HEK293T (cell line): ENCODE measurements around the gene INPP5A.

ENCODE experiments used
- FOXA1 ChIP-seq: fragments of 450-650 bp; IDR thresholded peaks from 2 replicates; pipeline ENCODE4 v1.6.1; 2016; ENCODE audit warnings: mild to moderate bottlenecking
- FOXK2 ChIP-seq: fragments of 450-650 bp; IDR thresholded peaks from 2 replicates; pipeline ENCODE4 v1.6.1; 2016; ENCODE audit warnings: mild to moderate bottlenecking
- FOXM1 ChIP-seq: fragments of 450-650 bp; IDR thresholded peaks from 2 replicates; pipeline ENCODE4 v1.6.1; 2017; ENCODE audit warnings: mild to moderate bottlenecking, borderline replicate concordance
- SP1 ChIP-seq: fragments of 450-650 bp; IDR thresholded peaks from 2 replicates; pipeline ENCODE4 v1.6.1; 2017

- no peak for TF ChIP-seq FOXM1
- TF ChIP-seq FOXK2 = no peak
- no peak for TF ChIP-seq FOXA1
- TF ChIP-seq SP1 = no peak
Measured at GRCh38 chr10:132804287-132804686, 266.7 kb downstream of the INPP5A start.
